Progenitor cell of endocrine pancreas (in vitro differentiated cells): Measurements from ENCODE around the gene UBR3. TPM values are rescaled to one million over a fixed set of nuclear protein-coding genes. Genes with fewer than 3 reads are reported as not detected.

Experiments used
- DNase-seq: peaks from one replicate; pipeline ENCODE4 v3.0.0; 2021; ENCODE audit warnings: low spot score; ENCODE audit not compliant: unreplicated experiment
- H3K27ac Mint-ChIP-seq: 2 replicates; pipeline ENCODE4 v1.8.0; 2021; ENCODE audit warnings: mild to moderate bottlenecking, moderate library complexity, mixed read lengths
- H3K27me3 Mint-ChIP-seq: 2 replicates; pipeline ENCODE4 v1.8.0; 2021; ENCODE audit warnings: mixed read lengths
- H3K36me3 Mint-ChIP-seq: 2 replicates; pipeline ENCODE4 v1.8.0; 2022; ENCODE audit warnings: mixed read lengths; ENCODE audit not compliant: insufficient read depth
- H3K4me1 Mint-ChIP-seq: 2 replicates; pipeline ENCODE4 v1.8.0; 2021; ENCODE audit warnings: low read depth, mixed read lengths
- H3K4me3 Mint-ChIP-seq: 2 replicates; pipeline ENCODE4 v1.8.0; 2021; ENCODE audit warnings: low read depth, mild to moderate bottlenecking, moderate library complexity, mixed read lengths
- H3K9me3 Mint-ChIP-seq: 2 replicates; pipeline ENCODE4 v1.8.0; 2021; ENCODE audit warnings: low read depth, mixed read lengths
- CTCF ChIP-seq: fragments of 200-600 bp; sonication (generic); IDR thresholded peaks from one replicate; pipeline ENCODE4 v1.5.0; 2021; ENCODE audit warnings: antibody characterized with exemption, mild to moderate bottlenecking; ENCODE audit not compliant: unreplicated experiment
- total RNA-seq: library from RNA; stranded (reverse); gene quantifications from 2 replicates; pipeline ENCODE4 v1.2.1, GENCODE V29; 2021

Gene UBR3
- total RNA-seq, 1 donor from 2014 or later: 36.9 TPM

- Mint-ChIP-seq H3K27me3 (no peaks in the 10 kb centered on the region), H3K27ac (no peak overlapping the region), H3K4me3 (no peak overlapping the region), H3K36me3 (peaks cover 10% of the 10 kb centered on the region), H3K4me1 (no peaks in the 10 kb centered on the region), H3K9me3 (no peaks in the 10 kb centered on the region)
- TF ChIP-seq CTCF: no peak
- no peak for DNase-seq
Measured at GRCh38 chr2:170024721-170025120, 197.5 kb downstream of the UBR3 start.

- Mint-ChIP-seq H3K4me1 (no peaks in the 10 kb centered on the region), H3K4me3 (no peak overlapping the region), H3K27me3 (no peaks in the 10 kb centered on the region), H3K27ac (no peak overlapping the region), H3K9me3 (peaks cover 4% of the 10 kb centered on the region), H3K36me3 (peaks cover 15% of the 10 kb centered on the region)
- no peak for DNase-seq
- TF ChIP-seq CTCF: no peak
Measured at GRCh38 chr2:170025223-170025622, 198.0 kb downstream of the UBR3 start.

GRCh38 chr2:170026361-170026760, 199.1 kb downstream of the UBR3 start:
- H3K27ac Mint-ChIP-seq: no peak overlapping the region

GRCh38 chr2:170029551-170029950, 202.3 kb downstream of the UBR3 start:
- no peak for DNase-seq
- TF ChIP-seq CTCF: no peak
- Mint-ChIP-seq H3K9me3 (peaks cover 8% of the 10 kb centered on the region), H3K4me1 (no peaks in the 10 kb centered on the region), H3K27ac (no peak overlapping the region), H3K4me3 (no peak overlapping the region), H3K27me3 (no peaks in the 10 kb centered on the region), H3K36me3 (peaks cover 22% of the 10 kb centered on the region)

More at GRCh38 chr2:170026361-170026760, 199.1 kb downstream of the UBR3 start:
- H3K4me1 Mint-ChIP-seq: no peaks in the 10 kb centered on the region
- H3K27me3 Mint-ChIP-seq: no peaks in the 10 kb centered on the region
- no peak for DNase-seq
- peaks cover 20% of the 10 kb centered on the region for H3K36me3 Mint-ChIP-seq
- H3K4me3 Mint-ChIP-seq: no peak overlapping the region
- peaks cover 8% of the 10 kb centered on the region for H3K9me3 Mint-ChIP-seq
- TF ChIP-seq CTCF: no peak

GRCh38 chr2:170030040-170030439, 202.8 kb downstream of the UBR3 start:
- no peak for TF ChIP-seq CTCF
- no peak for DNase-seq
- Mint-ChIP-seq H3K27ac (no peak overlapping the region), H3K4me3 (no peak overlapping the region), H3K36me3 (peaks cover 22% of the 10 kb centered on the region), H3K4me1 (no peaks in the 10 kb centered on the region), H3K27me3 (no peaks in the 10 kb centered on the region), H3K9me3 (peaks cover 8% of the 10 kb centered on the region)
